Neural cell (in vitro differentiated cells): ENCODE data around the gene ESR1. TPM values are rescaled to one million over a fixed set of nuclear protein-coding genes. Genes with fewer than 3 reads are reported as not detected.

Source experiments
- H2AFZ ChIP-seq: fragments of 200-600, 300-800 bp; sonication (generic), shearing (Covaris generic); 2 replicates; pipeline ENCODE4 v1.6.0; 2014; ENCODE audit warnings: low read depth, mild to moderate bottlenecking, antibody characterized with exemption, low read length, moderate library complexity
- H3F3A ChIP-seq: fragments of 200-600 bp; shearing (Covaris generic); 2 replicates; pipeline ENCODE4 v1.6.1; 2016; ENCODE audit warnings: mild to moderate bottlenecking, moderate library complexity, mixed read lengths, antibody characterized with exemption, low read length; ENCODE audit not compliant: insufficient read depth, poor library complexity, severe bottlenecking
- H3K27ac ChIP-seq: fragments of 200-600, 300-800 bp; sonication (generic), shearing (Covaris generic); 2 replicates; pipeline ENCODE4 v1.5.1; 2014; ENCODE audit warnings: mild to moderate bottlenecking, low read length, moderate library complexity
- H3K27me3 ChIP-seq: fragments of 300-800, 200-600 bp; sonication (generic), shearing (Covaris generic); 2 replicates; pipeline ENCODE4 v1.6.0; 2014; ENCODE audit warnings: mild to moderate bottlenecking, low read depth, low read length, moderate library complexity; ENCODE audit not compliant: insufficient read depth
- H3K36me3 ChIP-seq: fragments of 300-800, 200-600 bp; sonication (generic), shearing (Covaris generic); 2 replicates; pipeline ENCODE4 v1.5.1; 2014; ENCODE audit warnings: mild to moderate bottlenecking, antibody characterized with exemption, low read length, moderate library complexity; ENCODE audit not compliant: insufficient read depth
- H3K4me2 ChIP-seq: fragments of 300-800, 200-600 bp; sonication (generic), shearing (Covaris generic); 2 replicates; pipeline ENCODE4 v1.6.0; 2014; ENCODE audit warnings: mild to moderate bottlenecking, low read length
- H3K4me3 ChIP-seq: fragments of 300-800, 200-600 bp; sonication (generic), shearing (Covaris generic); 2 replicates; pipeline ENCODE4 v1.5.1; 2014; ENCODE audit warnings: mild to moderate bottlenecking, low read length, moderate library complexity
- H3K79me2 ChIP-seq: fragments of 200-600 bp; shearing (Covaris generic); replicated peaks from 2 replicates; pipeline ENCODE4 v1.6.0; 2014; ENCODE audit warnings: mild to moderate bottlenecking, low read length, moderate library complexity; ENCODE audit not compliant: insufficient read depth
- H3K9ac ChIP-seq: fragments of 300-800, 200-600 bp; sonication (generic), shearing (Covaris generic); 2 replicates; pipeline ENCODE4 v1.6.1; 2016; ENCODE audit warnings: mild to moderate bottlenecking, low read length, mixed read lengths
- H3K9me2 ChIP-seq: fragments of 200-600 bp; shearing (Covaris generic); 2 replicates; pipeline ENCODE4 v1.6.1; 2016; ENCODE audit warnings: mild to moderate bottlenecking, low read length, mixed read lengths; ENCODE audit not compliant: insufficient read depth
- H3K9me3 ChIP-seq: fragments of 200-600, 300-800 bp; sonication (generic), shearing (Covaris generic); 2 replicates; pipeline ENCODE4 v1.6.1; 2016; ENCODE audit warnings: mild to moderate bottlenecking, mixed run types, low read length, moderate library complexity, mixed read lengths
- H4K20me1 ChIP-seq: fragments of 200-600 bp; shearing (Covaris generic); 2 replicates; pipeline ENCODE4 v1.6.1; 2016; ENCODE audit warnings: mild to moderate bottlenecking, mixed run types; ENCODE audit not compliant: insufficient read depth
- EP300 ChIP-seq: fragments of 450-650 bp; conservative IDR thresholded peaks from 2 replicates; pipeline ENCODE4 v1.6.1; 2014; ENCODE audit warnings: antibody characterized with exemption, mild to moderate bottlenecking, moderate library complexity; ENCODE audit not compliant: poor library complexity, severe bottlenecking
- EZH2 ChIP-seq: fragments of 200-600, 300-800 bp; shearing (Covaris generic), sonication (generic); IDR thresholded peaks from 2 replicates; pipeline ENCODE4 v1.6.1; 2014; ENCODE audit warnings: antibody characterized with exemption, low read length, borderline replicate concordance, mild to moderate bottlenecking; ENCODE audit not compliant: insufficient read depth, poor library complexity, severe bottlenecking
- MXI1 ChIP-seq: fragments of 450-650 bp; conservative IDR thresholded peaks from 2 replicates; pipeline ENCODE4 v1.6.1; 2014; ENCODE audit warnings: antibody characterized with exemption, mild to moderate bottlenecking; ENCODE audit not compliant: poor library complexity, severe bottlenecking
- POLR2AphosphoS5 ChIP-seq: IDR thresholded peaks from 2 replicates; pipeline ENCODE4 v1.6.1; 2012
- RAD21 ChIP-seq: fragments of 450-650 bp; conservative IDR thresholded peaks from 2 replicates; pipeline ENCODE4 v1.6.1; 2014; ENCODE audit warnings: antibody characterized with exemption, mild to moderate bottlenecking, moderate library complexity
- SMC3 ChIP-seq: fragments of 450-650 bp; conservative IDR thresholded peaks from 2 replicates; pipeline ENCODE4 v1.6.1; 2014; ENCODE audit warnings: antibody characterized with exemption, mild to moderate bottlenecking, moderate library complexity; ENCODE audit not compliant: poor library complexity
- TAF1 ChIP-seq: IDR thresholded peaks from 2 replicates; pipeline ENCODE4 v1.6.1; 2012; ENCODE audit warnings: low read depth
- polyA plus RNA-seq: library from polyadenylated mRNA; depleted of rRNA; stranded (reverse); fragments of >200 nt; gene quantifications from 2 replicates; pipeline ENCODE4 v1.2.3, GENCODE V29; 2014
- TF ChIP-seq, protein P1 (sequence below): IDR thresholded peaks from 2 replicates; pipeline ENCODE4 v1.6.1; 2012; ENCODE audit warnings: borderline replicate concordance
- TF ChIP-seq, protein P2 (sequence below): fragments of 450-650 bp; IDR thresholded peaks from 2 replicates; pipeline ENCODE4 v1.5.1; 2014; ENCODE audit warnings: antibody characterized with exemption, mild to moderate bottlenecking, moderate library complexity; ENCODE audit not compliant: poor library complexity, severe bottlenecking

The ESR1 gene
- polyA plus RNA-seq, 1 donor from 2014 or later: 0.14 TPM

DNA sequence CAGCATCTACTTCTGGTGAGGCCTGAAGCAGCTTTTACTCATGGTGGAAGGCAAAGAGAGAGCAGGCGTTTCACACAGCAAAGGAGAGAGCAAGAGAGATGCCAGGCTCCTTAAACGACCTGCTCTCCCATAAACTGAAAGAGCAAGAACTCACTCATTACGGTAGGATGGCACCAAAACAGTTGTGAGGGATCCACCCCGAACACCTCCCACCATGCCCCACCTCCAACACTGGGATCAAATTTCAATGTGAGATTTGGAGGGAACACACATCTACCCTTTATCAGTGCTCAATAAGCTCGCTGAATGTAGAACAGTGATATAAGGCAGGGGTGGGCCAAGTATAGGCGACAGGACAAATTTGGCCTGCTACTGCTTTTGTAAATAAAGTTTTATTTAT is 244.6 kb downstream of the ESR1 start:
- Histone ChIP-seq H3K4me2 (no peak overlapping the region), H3K9me3 (no peaks in the 10 kb centered on the region), H3F3A (no peaks in the 10 kb centered on the region), H3K27ac (no peak overlapping the region), H3K9ac (no peak overlapping the region), H4K20me1 (no peaks in the 10 kb centered on the region), H3K4me3 (no peak overlapping the region), H2AFZ (no peak overlapping the region), H3K9me2 (no peaks in the 10 kb centered on the region), H3K79me2 (no peaks in the 10 kb centered on the region), H3K36me3 (no peaks in the 10 kb centered on the region), H3K27me3 (no peaks in the 10 kb centered on the region)
- TF ChIP-seq, protein P1, sequence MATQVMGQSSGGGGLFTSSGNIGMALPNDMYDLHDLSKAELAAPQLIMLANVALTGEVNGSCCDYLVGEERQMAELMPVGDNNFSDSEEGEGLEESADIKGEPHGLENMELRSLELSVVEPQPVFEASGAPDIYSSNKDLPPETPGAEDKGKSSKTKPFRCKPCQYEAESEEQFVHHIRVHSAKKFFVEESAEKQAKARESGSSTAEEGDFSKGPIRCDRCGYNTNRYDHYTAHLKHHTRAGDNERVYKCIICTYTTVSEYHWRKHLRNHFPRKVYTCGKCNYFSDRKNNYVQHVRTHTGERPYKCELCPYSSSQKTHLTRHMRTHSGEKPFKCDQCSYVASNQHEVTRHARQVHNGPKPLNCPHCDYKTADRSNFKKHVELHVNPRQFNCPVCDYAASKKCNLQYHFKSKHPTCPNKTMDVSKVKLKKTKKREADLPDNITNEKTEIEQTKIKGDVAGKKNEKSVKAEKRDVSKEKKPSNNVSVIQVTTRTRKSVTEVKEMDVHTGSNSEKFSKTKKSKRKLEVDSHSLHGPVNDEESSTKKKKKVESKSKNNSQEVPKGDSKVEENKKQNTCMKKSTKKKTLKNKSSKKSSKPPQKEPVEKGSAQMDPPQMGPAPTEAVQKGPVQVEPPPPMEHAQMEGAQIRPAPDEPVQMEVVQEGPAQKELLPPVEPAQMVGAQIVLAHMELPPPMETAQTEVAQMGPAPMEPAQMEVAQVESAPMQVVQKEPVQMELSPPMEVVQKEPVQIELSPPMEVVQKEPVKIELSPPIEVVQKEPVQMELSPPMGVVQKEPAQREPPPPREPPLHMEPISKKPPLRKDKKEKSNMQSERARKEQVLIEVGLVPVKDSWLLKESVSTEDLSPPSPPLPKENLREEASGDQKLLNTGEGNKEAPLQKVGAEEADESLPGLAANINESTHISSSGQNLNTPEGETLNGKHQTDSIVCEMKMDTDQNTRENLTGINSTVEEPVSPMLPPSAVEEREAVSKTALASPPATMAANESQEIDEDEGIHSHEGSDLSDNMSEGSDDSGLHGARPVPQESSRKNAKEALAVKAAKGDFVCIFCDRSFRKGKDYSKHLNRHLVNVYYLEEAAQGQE: no peak
- no peak for TF ChIP-seq POLR2AphosphoS5
- TF ChIP-seq RAD21: no peak
- no peak for TF ChIP-seq TAF1
- TF ChIP-seq SMC3: no peak
- no peak for TF ChIP-seq EP300
- TF ChIP-seq, protein P2, sequence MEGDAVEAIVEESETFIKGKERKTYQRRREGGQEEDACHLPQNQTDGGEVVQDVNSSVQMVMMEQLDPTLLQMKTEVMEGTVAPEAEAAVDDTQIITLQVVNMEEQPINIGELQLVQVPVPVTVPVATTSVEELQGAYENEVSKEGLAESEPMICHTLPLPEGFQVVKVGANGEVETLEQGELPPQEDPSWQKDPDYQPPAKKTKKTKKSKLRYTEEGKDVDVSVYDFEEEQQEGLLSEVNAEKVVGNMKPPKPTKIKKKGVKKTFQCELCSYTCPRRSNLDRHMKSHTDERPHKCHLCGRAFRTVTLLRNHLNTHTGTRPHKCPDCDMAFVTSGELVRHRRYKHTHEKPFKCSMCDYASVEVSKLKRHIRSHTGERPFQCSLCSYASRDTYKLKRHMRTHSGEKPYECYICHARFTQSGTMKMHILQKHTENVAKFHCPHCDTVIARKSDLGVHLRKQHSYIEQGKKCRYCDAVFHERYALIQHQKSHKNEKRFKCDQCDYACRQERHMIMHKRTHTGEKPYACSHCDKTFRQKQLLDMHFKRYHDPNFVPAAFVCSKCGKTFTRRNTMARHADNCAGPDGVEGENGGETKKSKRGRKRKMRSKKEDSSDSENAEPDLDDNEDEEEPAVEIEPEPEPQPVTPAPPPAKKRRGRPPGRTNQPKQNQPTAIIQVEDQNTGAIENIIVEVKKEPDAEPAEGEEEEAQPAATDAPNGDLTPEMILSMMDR: no peak
- TF ChIP-seq EZH2: no peak

DNA sequence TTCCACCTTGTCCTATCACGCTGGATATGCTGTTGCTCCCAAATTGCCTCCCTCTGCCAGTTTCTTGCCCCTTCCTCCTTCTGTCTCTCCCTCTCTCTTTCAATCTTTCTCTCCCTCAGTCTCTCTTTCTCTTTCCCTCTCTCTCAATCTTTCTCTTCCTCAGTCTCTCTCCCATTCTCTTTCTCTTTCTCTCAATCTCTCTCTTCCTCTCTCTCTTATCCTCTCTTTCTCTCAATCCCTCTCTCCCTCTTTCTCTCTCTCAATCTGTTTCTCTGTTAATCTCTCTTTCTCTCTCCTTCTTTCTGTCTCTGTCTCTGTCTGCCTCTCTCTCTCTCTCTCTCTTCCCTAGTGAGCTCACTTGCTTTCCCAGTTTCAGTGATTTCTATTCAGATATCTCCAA is 245.8 kb downstream of the ESR1 start:
- Histone ChIP-seq H3K27me3 (no peaks in the 10 kb centered on the region), H3F3A (no peaks in the 10 kb centered on the region), H3K9me3 (no peaks in the 10 kb centered on the region), H4K20me1 (no peaks in the 10 kb centered on the region), H3K4me2 (no peak overlapping the region), H3K4me3 (no peak overlapping the region), H3K79me2 (no peaks in the 10 kb centered on the region), H3K9ac (no peak overlapping the region), H3K27ac (no peak overlapping the region), H3K9me2 (no peaks in the 10 kb centered on the region), H2AFZ (no peak overlapping the region), H3K36me3 (no peaks in the 10 kb centered on the region)
- TF ChIP-seq POLR2AphosphoS5 (no peak), MXI1 (no peak), RAD21 (no peak), SMC3 (no peak), EP300 (no peak), TAF1 (no peak), EZH2 (no peak)
- TF ChIP-seq, protein P2: no peak
- TF ChIP-seq, protein P1: no peak
